K562 (cell line): ENCODE data around the gene MRPL32. TPM values are rescaled to one million over a fixed set of nuclear protein-coding genes. Genes with fewer than 3 reads are reported as not detected.

ENCODE experiments used
- CBX8 ChIP-seq: fragments of 200-600 bp; sonication (generic); IDR thresholded peaks from 2 replicates; pipeline ENCODE4 v1.6.1; 2012; ENCODE audit warnings: borderline replicate concordance, mixed run types, low read depth, mild to moderate bottlenecking, moderate library complexity, mixed read lengths, low read length, control low read depth, inconsistent platforms; ENCODE audit not compliant: poor library complexity, severe bottlenecking; ENCODE audit errors: extremely low read depth
- CUX1 ChIP-seq: fragments of 200-800 bp; sonication (Bioruptor generic); IDR thresholded peaks from 2 replicates; pipeline ENCODE4 v1.6.1; 2016; ENCODE audit warnings: missing genetic modification characterization, missing compliant biosample characterization
- ESRRA ChIP-seq: fragments of 450-650 bp; IDR thresholded peaks from 2 replicates; pipeline ENCODE4 v1.6.1; 2014; ENCODE audit warnings: low read depth, mild to moderate bottlenecking, moderate library complexity, borderline replicate concordance
- EZH2 ChIP-seq: IDR thresholded peaks from 2 replicates; pipeline ENCODE4 v1.6.1; 2012; ENCODE audit warnings: low read depth, mild to moderate bottlenecking, inconsistent platforms, low read length, borderline replicate concordance
- HEY1 ChIP-seq: fragments of 250-450 bp; sonication (Bioruptor Pico); IDR thresholded peaks from 2 replicates; pipeline ENCODE4 v1.5.0; 2020; ENCODE audit warnings: mild to moderate bottlenecking, moderate library complexity, borderline replicate concordance
- KLF1 ChIP-seq: fragments of 450-650 bp; IDR thresholded peaks from 2 replicates; pipeline ENCODE4 v1.6.1; 2016; ENCODE audit warnings: missing genetic modification characterization, missing compliant biosample characterization
- NFE2 ChIP-seq: IDR thresholded peaks from 2 replicates; pipeline ENCODE4 v1.6.1; 2014; ENCODE audit warnings: antibody characterized with exemption, low read depth
- PHF20 ChIP-seq: fragments of 450-650 bp; IDR thresholded peaks from 2 replicates; pipeline ENCODE4 v1.6.1; 2018; ENCODE audit not compliant: partially characterized antibody
- SRF ChIP-seq, 2 experiments: fragments of 250-450, 450-650 bp in 1 of 2; sonication (Bioruptor Pico) in 1 of 2; sonication (generic) in 1 of 2; formaldehyde crosslinking; IDR thresholded peaks; 2 replicates each; pipeline versions ENCODE4 v1.5.0 to v1.5.1; 2020 to 2022; ENCODE audit warnings: mild to moderate bottlenecking in 1 of 2, missing genetic modification reagents in 1 of 2
- ZBED1 ChIP-seq: IDR thresholded peaks from 2 replicates; pipeline ENCODE4 v1.6.1; 2014
- ZFP30 ChIP-seq: fragments of 250-450 bp; sonication (Bioruptor Pico); IDR thresholded peaks from 2 replicates; pipeline ENCODE4 v1.8.0; 2022; ENCODE audit warnings: moderate library complexity, mild to moderate bottlenecking, inconsistent platforms, borderline replicate concordance
- ZMIZ1 ChIP-seq, 2 experiments: fragments of 150-350 bp in 1 of 2; IDR thresholded peaks; 2 replicates each; pipeline ENCODE4 v1.6.1; 2012 to 2016; ENCODE audit warnings: low read depth in 2 of 2, low read length in 2 of 2, mild to moderate bottlenecking in 1 of 2, moderate library complexity in 1 of 2
- ZNF165 ChIP-seq: fragments of 250-450 bp; sonication (Bioruptor Pico); IDR thresholded peaks from 2 replicates; pipeline ENCODE4 v1.4.0; 2020; ENCODE audit warnings: borderline replicate concordance
- polyA plus RNA-seq, 8 experiments: library from polyadenylated mRNA; depleted of rRNA in 4 of 8; stranded (reverse) in 5 of 8; unstranded in 3 of 8; fragments of >200 nt; fragmentation: Nextera tagmentation in 2 of 8; fragmentation: Illumina TruSeq in 1 of 8; extraction: Ambion mirVana in 2 of 8; extraction: Trizol in 1 of 8; gene quantifications; 2 replicates each; pipeline versions ENCODE4 v1.2.1 to v1.2.3, GENCODE V29; 2011 to 2014; ENCODE audit warnings: inconsistent platforms in 1 of 8, missing spikeins in 1 of 8
- total RNA-seq, 7 experiments: library from RNA; depleted of rRNA in 6 of 7; stranded (reverse); fragments of >200 nt in 6 of 7; fragmentation: Illumina TruSeq in 2 of 7; extraction: Trizol in 2 of 7; gene quantifications; 2 replicates each; pipeline versions ENCODE4 v1.2.1 to v1.2.3, GENCODE V29; 2011 to 2021; ENCODE audit warnings: low replicate concordance in 1 of 7
- TF ChIP-seq, protein P1 (sequence below), 2 experiments: fragments of 450-650 bp in 1 of 2; sonication (generic) in 1 of 2; formaldehyde crosslinking; conservative IDR thresholded peaks; 2 replicates each; pipeline versions ENCODE4 v1.4.0 to v1.8.1; 2020 to 2022; ENCODE audit warnings: mild to moderate bottlenecking in 1 of 2, missing genetic modification reagents in 1 of 2
- TF ChIP-seq, protein P2 (sequence below): fragments of 250-450 bp; sonication (Bioruptor Pico); IDR thresholded peaks from 2 replicates; pipeline ENCODE4 v1.8.0; 2022; ENCODE audit warnings: moderate library complexity, mild to moderate bottlenecking, inconsistent platforms

The MRPL32 gene
- total and polyA plus RNA-seq, 9 of the 15 experiments (the other 6 are each of a cell fraction or from before 2014, with no cell fraction given): 75.5 to 351 (median 138) TPM

DNA sequence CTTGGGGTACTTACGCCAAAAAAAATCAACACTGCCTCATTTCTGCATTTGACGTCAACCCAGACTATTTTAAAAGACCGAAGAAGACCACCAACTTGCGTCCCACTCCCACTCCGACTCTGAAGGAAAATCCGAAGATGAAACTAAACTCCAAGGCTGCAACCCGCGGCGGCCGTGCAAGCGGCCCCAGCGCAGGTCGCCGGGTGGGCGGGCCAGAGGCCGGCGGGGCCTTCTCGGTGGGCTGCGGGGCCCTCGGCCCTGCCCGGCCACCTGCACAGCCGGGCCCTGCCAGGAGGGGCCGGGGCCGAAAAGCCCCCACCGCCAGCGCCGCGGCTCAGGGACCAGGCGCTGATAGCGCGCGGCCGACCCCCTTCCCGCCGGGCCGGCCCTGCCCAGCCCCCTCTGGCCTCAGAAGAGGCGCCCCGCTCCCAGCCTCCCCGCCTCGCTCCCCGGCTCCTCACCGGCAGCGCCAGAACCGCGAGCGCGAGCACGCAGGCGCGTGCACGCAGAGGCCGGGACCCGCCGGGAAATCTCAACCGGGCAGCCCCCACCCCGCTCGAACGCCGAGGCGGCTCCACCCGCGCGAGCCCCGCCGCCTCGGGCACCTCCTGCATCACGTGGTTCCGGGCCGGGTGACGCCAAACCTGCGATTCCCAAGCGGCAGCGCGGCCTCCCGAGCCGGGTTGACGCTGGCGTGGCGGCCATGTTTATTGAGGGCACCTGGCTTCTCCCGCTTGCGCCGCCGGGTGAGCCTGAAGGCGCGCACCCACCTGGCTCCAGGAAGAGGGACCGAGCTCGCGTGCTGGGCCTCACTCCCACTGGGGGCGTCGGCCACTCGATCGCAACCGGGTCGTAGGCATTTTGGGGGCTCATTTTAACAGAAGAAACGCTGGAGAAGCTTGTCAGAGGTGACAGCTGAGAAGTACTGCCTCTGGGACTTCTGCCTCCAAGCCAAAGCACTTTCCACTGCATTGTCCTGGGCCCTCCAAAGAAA lies 20.4 kb upstream of the MRPL32 start, which contains the start of gene C7orf25 (continued):
- TF ChIP-seq CUX1 (CRISPR knock-in tag) (no peak), HEY1 (no peak), ZNF165 (CRISPR knock-in tag) (no peak), NFE2 (no peak), CBX8 (no peak), KLF1 (tag) (no peak), PHF20 (peak; percentile 73), ZMIZ1 (IDR thresholded peaks at IDR 0.05; ENCODE audit: low read depth in 2 of 2, low read length in 2 of 2) (no peak; a peak in 2 of 4 replicates), ZFP30 (CRISPR knock-in tag) (no peak), SRF (CRISPR knock-in tag; IDR thresholded peaks at IDR 0.05) (peak in 1 of 2 experiments; percentile 76; a peak in 2 of 4 replicates), ESRRA (peak; percentile 25; the same call in 1 of the 2 replicates), EZH2 (no peak), ZBED1 (no peak)
- TF ChIP-seq, protein P1, sequence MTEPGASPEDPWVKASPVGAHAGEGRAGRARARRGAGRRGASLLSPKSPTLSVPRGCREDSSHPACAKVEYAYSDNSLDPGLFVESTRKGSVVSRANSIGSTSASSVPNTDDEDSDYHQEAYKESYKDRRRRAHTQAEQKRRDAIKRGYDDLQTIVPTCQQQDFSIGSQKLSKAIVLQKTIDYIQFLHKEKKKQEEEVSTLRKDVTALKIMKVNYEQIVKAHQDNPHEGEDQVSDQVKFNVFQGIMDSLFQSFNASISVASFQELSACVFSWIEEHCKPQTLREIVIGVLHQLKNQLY (CRISPR knock-in tag; conservative IDR thresholded peaks at IDR 0.05): no peak
- TF ChIP-seq, protein P2, sequence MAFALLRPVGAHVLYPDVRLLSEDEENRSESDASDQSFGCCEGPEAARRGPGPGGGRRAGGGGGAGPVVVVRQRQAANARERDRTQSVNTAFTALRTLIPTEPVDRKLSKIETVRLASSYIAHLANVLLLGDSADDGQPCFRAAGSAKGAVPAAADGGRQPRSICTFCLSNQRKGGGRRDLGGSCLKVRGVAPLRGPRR (CRISPR knock-in tag): no peak
